HG03558 (cell line): ENCODE data around the gene CNTN4.

Experiments
- ATAC-seq: cut with Tn5 transposase; IDR thresholded peaks from one replicate; pipeline ENCODE4 v1.9.1; 2021; ENCODE audit warnings: moderate number of reproducible peaks; ENCODE audit not compliant: unreplicated experiment; ENCODE audit errors: extremely low read depth

The CNTN4 gene

GRCh38 chr3:2931265-2931664 lies 832.6 kb downstream of the CNTN4 start:
- no peak for ATAC-seq

- no peak for ATAC-seq
Observed at GRCh38 chr3:2934541-2934940, 835.9 kb downstream of the CNTN4 start.

- no peak for ATAC-seq
Observed at GRCh38 chr3:2937055-2937454, 838.4 kb downstream of the CNTN4 start.

- ATAC-seq: no peak
Observed at GRCh38 chr3:2937592-2937991, 838.9 kb downstream of the CNTN4 start.

- no peak for ATAC-seq
Observed at GRCh38 chr3:2938711-2939110, 840.0 kb downstream of the CNTN4 start.

- no peak for ATAC-seq
Observed at GRCh38 chr3:2940062-2940461, 841.4 kb downstream of the CNTN4 start.

GRCh38 chr3:2944628-2945027 lies 846.0 kb downstream of the CNTN4 start:
- peak; percentile 96 for ATAC-seq

GRCh38 chr3:2945121-2945520 lies 846.5 kb downstream of the CNTN4 start:
- ATAC-seq: no peak

- ATAC-seq: no peak
Observed at GRCh38 chr3:2947536-2947935, 848.9 kb downstream of the CNTN4 start.

GRCh38 chr3:2948882-2949281 lies 850.2 kb downstream of the CNTN4 start:
- no peak for ATAC-seq

GRCh38 chr3:2950159-2950558 lies 851.5 kb downstream of the CNTN4 start:
- no peak for ATAC-seq

GRCh38 chr3:2957115-2957514 lies 858.4 kb downstream of the CNTN4 start:
- no peak for ATAC-seq

- ATAC-seq: no peak
Observed at GRCh38 chr3:2958551-2958950, 859.9 kb downstream of the CNTN4 start.

- ATAC-seq: no peak
Observed at GRCh38 chr3:2961576-2961975, 862.9 kb downstream of the CNTN4 start.

GRCh38 chr3:2967871-2968270 lies 869.2 kb downstream of the CNTN4 start:
- no peak for ATAC-seq

GRCh38 chr3:2968475-2968874 lies 869.8 kb downstream of the CNTN4 start:
- ATAC-seq: no peak

GRCh38 chr3:2976212-2976611 lies 877.5 kb downstream of the CNTN4 start:
- ATAC-seq: no peak

- ATAC-seq: no peak
Observed at GRCh38 chr3:2976796-2977195, 878.1 kb downstream of the CNTN4 start.

- ATAC-seq: no peak
Observed at GRCh38 chr3:2978977-2979732, 880.5 kb downstream of the CNTN4 start.

GRCh38 chr3:2984005-2984830 lies 885.6 kb downstream of the CNTN4 start:
- ATAC-seq: no peak

GRCh38 chr3:2984831-2985220 lies 886.2 kb downstream of the CNTN4 start:
- ATAC-seq: no peak

GRCh38 chr3:2985479-2985878 lies 886.8 kb downstream of the CNTN4 start:
- no peak for ATAC-seq
